HG03025 (cell line): Measurements from ENCODE around the gene CRIP1.

Experiments
- ATAC-seq: cut with Tn5 transposase; IDR thresholded peaks from one replicate; pipeline ENCODE4 v1.9.1; 2021; ENCODE audit warnings: mild to moderate bottlenecking, moderate library complexity; ENCODE audit not compliant: unreplicated experiment, low FRiP score

The CRIP1 gene

DNA sequence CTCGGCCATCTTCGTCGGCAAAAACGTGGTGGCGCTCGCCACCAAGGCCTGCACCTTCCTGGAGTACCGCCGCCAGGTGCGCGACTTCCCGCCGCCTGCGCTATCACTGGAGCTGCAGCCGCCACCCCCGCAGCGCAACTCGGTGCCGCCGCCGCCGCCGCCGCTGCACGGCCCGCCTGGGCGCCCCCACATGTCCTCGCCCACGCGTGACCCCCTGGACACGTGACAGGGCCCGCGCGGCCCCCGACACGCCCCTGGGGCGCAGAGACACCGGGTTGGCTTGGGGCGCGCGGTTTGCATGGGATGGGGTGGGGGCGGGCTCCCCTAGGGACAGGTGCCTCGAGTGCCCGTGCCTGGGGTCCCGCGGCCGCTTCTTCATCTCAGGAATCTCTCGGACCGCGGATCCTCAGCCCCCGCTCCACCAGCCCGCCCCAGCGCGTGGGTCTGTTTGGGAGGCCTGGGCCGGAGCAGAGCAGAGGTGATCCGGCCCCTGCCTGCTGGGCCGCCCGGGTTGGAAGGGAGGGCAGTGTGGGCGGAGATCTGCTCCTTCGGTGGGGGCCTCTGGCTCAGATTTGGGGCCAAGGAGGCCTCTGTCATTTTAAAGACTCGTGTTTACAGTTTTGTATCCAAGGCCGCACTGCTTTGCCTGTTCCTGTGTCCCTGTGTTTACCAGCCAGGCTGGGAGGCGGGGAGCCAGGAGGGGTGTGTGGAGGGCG, 43.0 kb downstream of the CRIP1 start:
- no peak for ATAC-seq

GRCh38 chr14:105530285-105531087, 43.8 kb downstream of the CRIP1 start:
- no peak for ATAC-seq

DNA sequence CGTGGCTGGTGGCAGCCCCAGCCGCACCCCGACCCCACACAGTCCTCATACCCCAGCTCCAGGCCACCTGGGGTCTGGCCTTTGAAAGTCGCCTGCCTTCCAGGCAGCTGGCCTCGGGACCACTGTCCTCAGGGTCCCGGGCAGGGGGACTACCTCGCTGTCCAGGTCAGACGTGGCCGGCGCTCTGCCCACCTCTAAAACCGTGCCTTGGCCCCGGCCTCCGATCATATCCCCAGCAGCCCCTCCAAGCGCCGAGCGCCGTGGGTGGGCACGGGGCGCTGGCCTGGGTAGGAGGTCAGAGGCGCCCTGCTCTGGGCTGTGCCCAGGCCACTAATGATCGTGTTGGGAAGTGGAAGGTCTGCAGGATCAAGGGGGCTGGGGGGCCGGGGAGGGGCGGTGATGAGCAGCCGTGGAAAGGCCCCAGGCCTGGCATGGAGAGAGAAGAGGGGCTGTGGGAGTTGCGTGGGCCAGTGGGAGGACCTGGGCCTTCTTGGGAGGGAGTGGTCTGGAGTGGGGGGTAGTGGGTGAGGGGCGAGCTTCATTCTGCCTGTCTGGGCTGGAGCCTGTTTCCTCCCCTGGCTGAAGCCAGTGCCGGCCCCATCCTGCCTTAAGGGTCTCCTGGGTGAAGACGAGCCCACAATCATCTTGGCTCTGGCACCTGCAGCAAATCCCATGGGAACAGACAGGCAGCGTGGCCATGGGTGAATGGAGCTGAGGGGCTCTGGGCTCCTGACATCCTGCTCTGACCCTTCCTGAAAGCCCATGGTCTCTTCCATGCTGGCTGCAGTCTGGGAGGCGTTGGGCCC, 44.6 kb downstream of the CRIP1 start:
- no peak for ATAC-seq

GRCh38 chr14:105531894-105532623, 45.4 kb downstream of the CRIP1 start:
- ATAC-seq: no peak

DNA sequence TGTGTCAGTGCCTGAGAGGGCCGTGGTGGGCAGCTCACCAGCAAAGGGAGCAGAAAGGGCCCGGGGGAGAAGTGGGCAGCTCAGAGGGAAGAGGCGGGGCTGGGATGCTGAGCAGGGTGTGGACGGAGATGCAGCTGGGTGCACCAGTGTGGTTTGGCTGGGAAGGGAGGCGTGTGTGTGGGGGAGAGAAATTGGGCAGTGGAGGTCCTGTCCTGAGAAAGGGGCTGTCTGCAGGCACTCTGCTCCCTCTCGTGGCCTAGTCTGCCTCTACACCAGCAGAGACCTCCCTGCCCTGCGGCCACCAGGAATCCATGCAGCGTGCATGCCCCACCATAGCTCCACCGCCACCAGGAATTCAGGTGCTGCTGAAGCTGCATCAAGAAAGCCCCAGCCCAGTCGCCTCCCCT, 46.1 kb downstream of the CRIP1 start:
- no peak for ATAC-seq

- ATAC-seq: no peak
These were observed 46.7 kb downstream of the CRIP1 start for GRCh38 chr14:105533391-105533790.

DNA sequence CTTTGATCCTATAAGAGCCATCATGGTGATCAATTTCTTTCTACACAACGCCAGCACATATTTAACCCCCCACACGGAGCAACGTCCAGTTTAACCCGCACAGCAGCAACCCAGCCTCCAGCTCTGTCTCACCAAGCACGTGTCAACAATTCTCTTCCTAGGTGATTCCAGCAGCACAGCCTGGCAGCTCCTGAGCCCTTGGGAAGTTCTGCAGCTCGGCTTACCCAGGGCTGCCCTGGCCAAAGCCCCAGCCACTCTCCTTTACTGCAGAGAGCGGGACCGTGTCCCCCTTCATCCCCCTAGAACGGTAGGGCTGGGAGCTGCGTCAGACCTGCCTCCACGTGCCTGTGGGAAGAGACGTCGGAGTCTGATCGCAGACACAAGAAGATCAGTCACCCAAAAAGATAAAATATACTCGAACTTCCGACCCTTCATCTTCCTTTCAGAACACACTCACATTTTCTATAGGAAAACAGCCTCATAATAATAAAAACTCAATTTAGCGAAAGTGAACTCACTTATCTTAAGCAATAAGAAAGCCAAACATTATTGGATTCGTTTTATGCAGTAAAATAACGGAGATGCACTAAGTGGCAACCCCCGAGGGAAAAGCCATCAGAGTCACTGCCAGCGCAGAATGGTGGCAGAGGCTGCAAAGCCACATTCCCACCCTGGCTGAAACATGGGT, 47.3 kb downstream of the CRIP1 start:
- ATAC-seq: no peak

DNA sequence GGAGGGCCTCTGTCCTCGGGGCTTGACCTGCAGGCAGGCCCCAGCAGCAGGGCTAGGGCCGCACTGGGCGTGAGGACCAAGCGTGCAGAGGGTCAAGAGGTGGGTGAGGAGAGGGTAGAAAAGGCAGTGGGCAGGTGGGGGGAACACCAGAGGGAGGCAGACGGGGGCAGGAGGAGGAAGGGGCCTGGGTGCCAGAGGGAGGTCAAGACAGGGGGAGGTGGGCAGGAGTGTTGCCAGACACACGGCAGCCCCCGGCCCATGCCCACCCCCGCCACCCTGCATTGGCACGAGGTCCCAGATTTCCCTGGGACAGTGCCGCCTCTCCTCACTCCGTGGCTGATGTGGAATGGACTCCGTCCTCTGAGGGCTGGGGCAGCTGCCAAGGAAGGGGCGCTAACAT, 47.9 kb downstream of the CRIP1 start:
- no peak for ATAC-seq

GRCh38 chr14:105536051-105536450, 49.4 kb downstream of the CRIP1 start:
- no peak for ATAC-seq

- ATAC-seq: no peak
These were observed 50.2 kb downstream of the CRIP1 start for GRCh38 chr14:105536691-105537579.

DNA sequence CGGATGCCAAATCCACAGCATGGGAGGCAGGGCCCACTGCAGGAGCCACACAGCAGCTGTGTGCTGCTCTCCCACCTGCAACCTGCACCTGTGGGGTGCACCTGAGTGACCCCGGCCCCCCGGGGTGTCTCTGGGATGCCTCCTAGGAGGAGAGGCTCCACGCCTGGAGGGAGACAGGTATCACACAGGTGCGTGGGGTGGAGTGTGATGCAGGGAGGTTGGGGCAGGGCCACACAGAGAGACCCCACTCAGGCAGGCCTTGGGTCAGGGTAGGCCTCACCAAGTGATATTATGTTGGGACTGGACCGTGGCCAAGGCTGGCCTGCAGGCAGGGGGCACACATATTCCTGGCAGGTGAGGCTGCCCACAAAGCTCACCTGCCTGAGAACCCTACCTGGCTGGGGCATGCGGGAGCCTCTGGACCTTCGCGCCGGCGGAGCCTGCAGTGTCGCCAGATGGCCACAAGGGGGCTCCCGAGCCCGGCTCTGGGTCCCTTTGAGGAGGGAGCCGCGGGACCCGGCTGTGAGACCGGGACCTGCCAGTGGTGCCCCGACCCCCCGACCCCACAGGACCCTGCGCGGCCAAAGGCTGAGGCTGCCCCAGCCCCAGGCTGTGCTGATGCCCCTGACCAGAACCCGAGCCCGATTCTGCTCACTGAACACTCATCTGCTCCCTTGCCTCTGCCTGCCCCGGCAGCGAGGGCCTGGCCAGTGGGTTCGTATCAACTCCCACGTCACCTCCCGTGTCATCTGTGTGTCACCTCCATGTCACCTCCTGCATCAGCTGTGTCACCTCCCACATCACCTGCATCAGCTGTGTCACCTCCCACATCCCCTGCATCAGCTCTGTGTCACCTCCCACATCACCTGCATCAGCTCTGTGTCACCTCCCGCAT, 51.1 kb downstream of the CRIP1 start:
- no peak for ATAC-seq
